Ishikawa (cell line): ENCODE results near the gene CXCL8.

Experiments
- CEBPB ChIP-seq: IDR thresholded peaks from 2 replicates; pipeline ENCODE4 v1.6.1; 2012
- CREB1 ChIP-seq: IDR thresholded peaks from 2 replicates; pipeline ENCODE4 v1.6.1; 2012; ENCODE audit warnings: low read depth
- EGR1 ChIP-seq: IDR thresholded peaks from 2 replicates; pipeline ENCODE4 v1.6.1; 2012
- EP300 ChIP-seq: IDR thresholded peaks from 2 replicates; pipeline ENCODE4 v1.6.1; 2012; ENCODE audit warnings: borderline replicate concordance
- FOXM1 ChIP-seq: IDR thresholded peaks from 2 replicates; pipeline ENCODE4 v1.6.1; 2012; ENCODE audit warnings: low read depth, borderline replicate concordance
- MAX ChIP-seq: IDR thresholded peaks from 2 replicates; pipeline ENCODE4 v1.6.1; 2012
- NFIC ChIP-seq: IDR thresholded peaks from 2 replicates; pipeline ENCODE4 v1.6.1; 2012
- RAD21 ChIP-seq: IDR thresholded peaks from 2 replicates; pipeline ENCODE4 v1.6.1; 2012; ENCODE audit warnings: low read depth
- REST ChIP-seq: IDR thresholded peaks from 2 replicates; pipeline ENCODE4 v1.6.1; 2012; ENCODE audit warnings: low read depth, mild to moderate bottlenecking
- TAF1 ChIP-seq: IDR thresholded peaks from 2 replicates; pipeline ENCODE4 v1.6.1; 2012; ENCODE audit warnings: low read depth, mild to moderate bottlenecking
- TCF12 ChIP-seq: IDR thresholded peaks from 2 replicates; pipeline ENCODE4 v1.6.1; 2012; ENCODE audit warnings: low read depth
- TEAD4 ChIP-seq: IDR thresholded peaks from 2 replicates; pipeline ENCODE4 v1.6.1; 2012
- USF1 ChIP-seq: IDR thresholded peaks from 2 replicates; pipeline ENCODE4 v1.6.1; 2012
- YY1 ChIP-seq: IDR thresholded peaks from 2 replicates; pipeline ENCODE4 v1.6.1; 2012; ENCODE audit warnings: low read depth
- ZBTB7A ChIP-seq: IDR thresholded peaks from 2 replicates; pipeline ENCODE4 v1.6.1; 2012; ENCODE audit warnings: low read depth

The CXCL8 gene

GRCh38 chr4:73710094-73710493 lies 30.3 kb upstream of the CXCL8 start:
- TF ChIP-seq TEAD4, result no peak
- no peak for TF ChIP-seq USF1

GRCh38 chr4:73711989-73712388 lies 28.4 kb upstream of the CXCL8 start:
- TF ChIP-seq FOXM1 (no peak), NFIC (no peak), REST (no peak)

GRCh38 chr4:73713650-73714049 lies 26.7 kb upstream of the CXCL8 start:
- TF ChIP-seq EP300 (no peak), REST (no peak), RAD21 (no peak), CEBPB (no peak), ZBTB7A (no peak), CREB1 (no peak), EGR1 (no peak), NFIC (no peak), FOXM1 (no peak), TCF12 (no peak), MAX (no peak), TAF1 (no peak), USF1 (no peak), TEAD4 (no peak), YY1 (no peak)

- TF ChIP-seq USF1 (no peak), RAD21 (no peak), YY1 (no peak), ZBTB7A (no peak), TEAD4 (no peak), MAX (no peak), CEBPB (no peak), TAF1 (no peak), NFIC (no peak)
These were observed 25.7 kb upstream of the CXCL8 start for GRCh38 chr4:73714647-73715046.

- TF ChIP-seq EGR1 (no peak), RAD21 (no peak), TEAD4 (peak; percentile 53), EP300 (peak; percentile 46; the same call in 1 of the 2 replicates), CEBPB (no peak), TCF12 (peak; percentile 42; the same call in 1 of the 2 replicates), MAX (no peak)
These were observed 24.7 kb upstream of the CXCL8 start for GRCh38 chr4:73715659-73716058.

GRCh38 chr4:73718375-73719373 lies 21.7 kb upstream of the CXCL8 start:
- TF ChIP-seq MAX, result peak; percentile 42; the same call in 1 of the 2 replicates
- TF ChIP-seq CEBPB, result peak; percentile 47; the same call in 1 of the 2 replicates
- TF ChIP-seq TCF12, result peak; percentile 41; the same call in 1 of the 2 replicates
- no peak for TF ChIP-seq REST
- no peak for TF ChIP-seq CREB1
- no peak for TF ChIP-seq TAF1
- TF ChIP-seq EGR1, result no peak
- TF ChIP-seq YY1, result no peak
- peak; percentile 6; the same call in 1 of the 2 replicates for TF ChIP-seq USF1
- no peak for TF ChIP-seq RAD21
- peak; percentile 78; the same call in 1 of the 2 replicates for TF ChIP-seq FOXM1
- no peak; the same call in 1 of the 2 replicates for TF ChIP-seq NFIC
- peak; percentile 44 for TF ChIP-seq TEAD4
- TF ChIP-seq EP300, result peak; percentile 62
- TF ChIP-seq ZBTB7A, result no peak
